DMS 273 (cell line): ENCODE data around the gene C6orf118.
A peak's percentile ranks its signal among the peaks of the same experiment; 100 is the strongest.

Experiments used
- DNase-seq: peaks from one replicate; lab custom pipeline; 2025; ENCODE audit not compliant: unreplicated experiment; lab: John Stamatoyannopoulos, UW

C6orf118 gene

DNA sequence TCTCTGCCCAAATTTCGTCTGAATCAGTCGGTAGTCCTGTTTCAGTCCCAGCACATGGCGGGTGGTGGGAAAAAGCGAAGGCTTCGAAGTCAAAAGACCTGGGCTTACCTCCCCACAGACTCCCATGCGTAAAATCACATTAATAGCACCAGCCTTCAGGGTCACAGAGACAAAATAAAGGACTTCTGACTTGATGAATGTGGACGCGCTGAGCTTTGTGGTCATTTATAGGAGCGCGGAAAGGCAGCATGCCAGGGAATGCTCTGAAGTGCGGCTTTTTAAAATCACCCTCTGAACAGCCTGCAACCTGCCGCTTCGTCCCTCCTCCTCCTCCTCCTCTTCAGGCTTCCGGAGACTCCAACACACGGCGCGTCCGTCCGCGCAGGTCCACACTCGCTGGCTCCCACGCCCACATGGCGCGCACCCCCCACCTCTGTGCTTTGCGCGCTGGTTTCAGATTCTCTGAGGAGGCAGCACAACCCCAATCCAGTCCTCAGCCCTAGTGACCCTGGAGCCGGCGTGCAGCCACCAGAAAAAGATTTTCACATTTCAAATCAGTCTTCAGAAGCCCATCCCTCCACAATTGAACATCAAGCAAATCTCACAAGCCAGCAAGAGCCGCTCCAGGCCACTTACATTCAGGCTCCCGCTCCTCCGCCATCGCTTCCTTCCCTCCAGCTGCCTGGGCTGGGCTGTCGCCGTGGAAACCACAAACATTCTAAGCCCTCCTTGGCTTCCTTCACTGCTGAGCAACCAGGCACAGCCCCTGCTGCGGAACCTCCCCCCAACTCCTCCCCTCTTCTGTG, at the start of gene C6orf118:
Gene C6orf118 (minus strand): TSS at position 680 of the 806 bp plus-strand sequence. CDS start 19 bp downstream, at position 661.
- peak; percentile 72 for DNase-seq

DNA sequence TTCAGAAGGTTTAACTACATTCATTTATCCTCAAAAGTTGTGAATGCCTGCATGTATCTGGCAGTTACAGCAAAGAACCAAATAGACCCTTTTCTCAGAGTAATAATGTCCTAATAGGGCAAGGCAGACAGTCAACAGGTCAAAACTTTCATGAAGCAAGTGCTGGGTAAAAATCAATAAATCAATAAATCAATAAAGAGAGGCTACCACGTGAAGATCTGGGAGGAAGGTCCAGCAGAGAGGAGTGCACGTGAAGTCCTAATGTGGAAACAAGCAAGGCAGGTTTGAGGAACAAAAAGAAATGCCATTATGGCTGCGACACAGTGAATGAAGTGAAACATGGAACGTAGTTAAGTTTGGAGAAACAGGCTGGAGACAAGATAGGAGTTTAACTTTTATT, 36.3 kb upstream of the C6orf118 start:
- no peak for DNase-seq

DNA sequence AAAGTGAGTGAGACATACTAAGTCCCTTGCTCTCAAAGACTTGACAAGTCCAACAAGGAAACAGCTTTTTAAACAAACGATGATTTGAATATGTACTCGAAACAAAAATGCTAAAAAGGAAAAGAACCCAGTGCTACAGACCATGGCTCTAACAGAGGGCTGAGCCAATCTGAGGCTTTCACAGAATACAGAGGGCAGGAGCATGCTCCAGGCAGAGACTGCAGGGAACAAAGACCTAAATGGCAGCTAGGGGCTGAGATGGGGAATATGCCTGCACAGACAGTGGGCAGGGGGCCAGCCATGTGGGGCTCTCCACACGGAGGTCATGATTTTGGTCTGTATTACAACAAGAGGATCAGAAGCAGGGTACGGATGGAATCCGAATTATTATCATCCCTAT, 31.1 kb upstream of the C6orf118 start:
- no peak for DNase-seq

DNA sequence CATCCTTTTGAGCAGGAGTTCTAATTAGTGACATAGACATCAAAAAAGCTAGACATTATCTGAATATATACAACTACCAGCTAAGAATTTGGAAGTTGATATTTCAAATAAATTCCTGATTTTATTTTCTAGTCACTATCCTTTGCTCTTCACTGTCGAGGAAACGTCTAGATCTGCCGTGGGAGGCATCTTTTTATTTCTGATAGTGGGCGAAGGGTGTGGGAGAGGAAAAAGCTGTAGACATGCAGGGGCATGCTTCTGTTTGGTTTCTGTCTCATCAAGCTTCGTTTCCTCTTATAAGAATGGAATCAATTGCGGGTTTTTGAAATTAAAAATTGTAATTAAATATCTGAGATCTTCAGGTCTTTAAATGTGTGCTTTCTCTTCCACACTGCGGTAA, 16.2 kb upstream of the C6orf118 start:
- no peak for DNase-seq

DNA sequence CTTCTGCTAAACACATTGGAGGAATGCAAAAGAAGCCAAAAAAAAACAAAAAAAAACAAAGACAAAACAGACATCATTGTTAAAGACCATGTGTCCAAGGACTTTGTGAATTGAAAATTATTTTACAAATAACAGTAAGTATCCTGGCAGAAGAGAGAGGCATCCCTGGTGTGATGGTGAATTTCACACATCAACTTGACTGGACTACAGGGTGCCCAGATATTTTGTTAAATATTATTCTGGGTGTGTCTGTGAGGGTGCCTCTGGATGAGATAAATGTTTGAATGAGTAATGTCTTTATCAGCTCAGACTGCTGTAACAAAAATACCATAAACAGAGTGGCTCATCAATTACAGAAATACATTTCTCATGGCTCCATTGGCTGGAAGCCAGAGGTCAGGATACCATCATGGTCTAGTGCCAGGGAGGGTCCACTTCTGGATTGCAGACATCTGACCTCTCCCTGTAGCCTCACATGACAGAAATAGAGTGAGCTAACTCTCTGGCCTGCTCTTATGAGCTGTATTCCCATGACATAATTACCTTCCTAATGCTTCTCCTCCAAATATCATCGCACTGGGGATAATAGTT, 12.2 kb upstream of the C6orf118 start:
- DNase-seq = no peak

DNA sequence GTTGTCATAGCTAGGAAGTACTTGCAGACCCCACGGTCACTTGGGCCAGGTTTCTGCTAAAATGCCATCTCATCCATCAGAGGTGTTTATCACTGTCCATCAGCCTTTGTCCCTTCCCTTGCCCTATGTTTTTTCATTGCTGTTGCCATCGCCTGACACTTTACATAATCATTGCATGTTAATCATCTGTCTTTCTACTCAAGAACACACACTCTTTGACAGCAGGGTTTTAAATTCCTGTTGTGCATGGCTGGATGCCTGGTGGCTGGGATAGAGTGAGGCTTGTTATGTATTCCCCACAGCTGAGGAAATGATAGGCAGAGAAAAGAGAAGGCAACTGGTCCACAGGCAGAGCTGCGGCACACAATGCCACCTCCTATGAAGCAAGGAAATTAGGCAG, 11.7 kb upstream of the C6orf118 start:
- no peak for DNase-seq

DNA sequence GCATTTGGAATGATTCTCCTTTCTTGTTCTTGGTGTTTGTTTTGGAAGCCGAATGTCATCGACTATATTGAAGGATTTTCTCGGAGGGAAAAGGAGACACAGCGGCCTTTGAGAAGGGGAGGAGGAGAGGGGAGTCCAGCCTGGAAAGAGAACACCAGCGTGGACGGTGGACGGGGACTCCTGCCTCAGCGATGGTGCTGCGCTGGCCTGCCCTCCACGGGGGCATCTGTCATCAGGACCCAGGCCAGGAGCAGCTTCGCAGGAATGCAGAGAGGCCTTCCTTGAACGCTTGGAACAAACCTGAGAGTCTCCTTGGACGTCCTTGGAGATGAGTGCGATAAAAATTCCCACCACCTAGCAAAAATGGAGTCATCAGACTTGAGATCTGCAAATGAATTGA, 8.3 kb upstream of the C6orf118 start:
- DNase-seq = no peak

DNA sequence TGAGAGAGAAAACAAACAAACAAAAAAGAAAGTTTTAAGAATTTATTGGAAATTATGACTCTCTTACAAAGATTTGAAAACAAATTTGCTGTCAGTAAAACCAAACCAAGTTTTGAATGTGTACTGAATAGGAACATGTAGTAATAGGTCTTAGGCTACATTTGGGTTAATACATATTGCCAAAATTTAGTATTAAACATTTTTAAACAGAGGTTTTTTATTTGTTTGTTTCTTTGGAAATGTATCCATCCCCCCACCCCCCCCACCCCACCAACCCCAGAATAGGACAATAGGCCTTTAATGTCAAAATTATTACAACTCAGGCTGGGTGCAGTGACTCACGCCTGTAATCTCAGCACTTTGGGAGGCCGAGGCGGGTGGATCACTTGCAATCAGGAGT, 2.5 kb downstream of the C6orf118 start:
- DNase-seq = no peak

DNA sequence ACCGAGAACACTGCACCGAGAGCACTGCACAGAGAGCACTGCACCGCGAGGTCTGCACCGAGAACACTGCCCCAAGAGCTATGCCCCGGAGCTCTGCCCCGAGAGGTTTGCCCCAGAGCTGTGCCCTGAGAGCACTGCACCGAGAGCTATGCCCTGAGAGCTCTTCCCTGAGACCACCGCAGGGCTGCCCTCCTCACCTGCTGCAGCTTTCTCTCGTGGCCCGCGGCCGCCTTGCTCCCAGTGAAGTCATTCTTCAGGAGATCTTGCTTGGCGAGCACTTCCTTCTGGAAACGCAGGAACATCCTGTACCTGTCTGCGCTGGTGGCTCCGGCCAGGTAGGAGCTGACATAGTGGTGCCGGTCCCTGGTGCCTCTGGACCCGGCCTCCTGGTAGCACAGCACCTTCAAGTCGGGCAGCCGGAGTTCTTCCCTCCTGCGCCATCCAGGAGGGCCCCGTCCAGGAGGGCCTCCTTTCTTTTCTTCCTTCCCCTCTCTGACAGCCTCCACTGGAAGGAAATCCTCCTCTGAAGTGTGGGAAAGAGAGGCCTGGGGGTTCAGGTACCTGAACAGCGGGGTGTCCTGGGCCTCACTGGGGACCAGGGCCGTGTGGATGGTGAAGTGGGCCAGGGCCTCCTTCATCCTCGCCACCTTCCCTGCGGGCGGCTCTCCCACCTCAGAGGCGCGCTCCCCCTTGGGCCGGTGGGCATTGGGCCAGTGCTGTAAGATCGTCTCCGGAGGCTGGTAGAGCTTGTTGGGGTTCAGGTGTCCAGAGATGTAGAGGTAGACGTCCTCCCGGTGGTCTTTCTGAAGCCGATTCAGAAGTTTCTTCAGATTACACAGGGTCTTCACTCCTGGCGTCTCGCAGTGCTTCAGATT, 7.8 kb downstream of the C6orf118 start:
- DNase-seq = no peak

DNA sequence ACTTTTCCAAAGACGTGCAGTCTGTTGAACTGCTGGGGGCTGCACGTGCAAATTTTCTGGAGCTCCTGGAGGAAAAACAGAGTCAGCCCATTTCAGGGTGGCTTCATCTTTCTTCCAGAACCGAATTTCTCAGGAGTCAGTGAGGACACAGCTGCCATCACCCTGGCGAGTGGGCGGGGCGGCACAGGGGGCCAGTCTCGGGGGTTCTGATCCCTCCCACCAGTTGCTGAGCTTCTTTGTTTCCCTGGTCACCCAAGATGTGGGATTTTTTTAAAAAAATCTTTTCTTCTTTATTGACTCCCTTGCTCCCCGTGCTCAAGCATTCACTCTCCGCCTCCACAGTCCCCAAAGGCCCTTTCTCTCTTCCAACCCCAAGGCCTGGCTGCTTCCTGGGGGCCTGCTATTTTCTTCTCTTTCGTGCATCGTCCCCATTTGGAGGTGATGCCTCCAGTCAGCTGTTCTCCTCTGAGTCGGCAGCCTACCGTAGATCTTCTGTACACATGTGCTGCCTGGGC, 8.9 kb downstream of the C6orf118 start:
- DNase-seq = no peak

DNA sequence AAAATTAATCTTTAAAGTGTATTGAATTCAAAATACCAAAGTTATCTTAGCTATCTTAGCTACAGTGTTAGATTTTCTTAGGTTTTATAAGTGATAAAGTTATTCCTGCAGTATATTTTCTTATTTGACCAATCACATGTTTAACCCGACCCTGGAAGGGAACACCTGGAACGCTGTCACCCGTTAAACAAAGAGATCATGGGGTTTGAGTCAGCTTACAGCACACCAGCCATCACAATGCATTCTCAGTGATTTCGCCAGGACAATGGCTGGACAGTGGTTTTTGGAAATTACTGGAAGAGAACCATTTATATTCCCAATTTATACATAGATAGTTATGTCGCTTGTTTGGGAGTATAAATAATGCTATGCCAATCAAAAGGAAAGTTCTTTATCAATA, 10.5 kb downstream of the C6orf118 start:
- DNase-seq = no peak

DNA sequence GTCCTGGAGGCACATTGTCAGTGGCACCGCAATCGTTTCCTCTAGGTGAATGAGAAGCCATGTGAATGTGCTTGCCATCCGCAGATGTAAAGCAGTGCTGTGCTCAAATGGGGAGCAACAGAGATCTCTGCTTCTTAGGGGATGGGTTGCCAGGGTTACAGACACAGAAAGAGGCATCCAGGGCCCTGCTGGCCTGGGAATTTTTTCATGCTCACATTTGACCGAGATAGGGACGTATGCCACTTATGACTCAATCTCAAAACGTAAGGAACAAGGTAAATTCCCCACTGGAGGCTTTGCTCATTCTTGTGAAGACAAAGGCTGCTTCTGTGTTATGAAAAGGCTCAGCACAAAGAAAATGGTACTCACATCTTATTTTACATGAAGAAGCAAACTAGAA, 11.0 kb downstream of the C6orf118 start:
- DNase-seq = no peak

DNA sequence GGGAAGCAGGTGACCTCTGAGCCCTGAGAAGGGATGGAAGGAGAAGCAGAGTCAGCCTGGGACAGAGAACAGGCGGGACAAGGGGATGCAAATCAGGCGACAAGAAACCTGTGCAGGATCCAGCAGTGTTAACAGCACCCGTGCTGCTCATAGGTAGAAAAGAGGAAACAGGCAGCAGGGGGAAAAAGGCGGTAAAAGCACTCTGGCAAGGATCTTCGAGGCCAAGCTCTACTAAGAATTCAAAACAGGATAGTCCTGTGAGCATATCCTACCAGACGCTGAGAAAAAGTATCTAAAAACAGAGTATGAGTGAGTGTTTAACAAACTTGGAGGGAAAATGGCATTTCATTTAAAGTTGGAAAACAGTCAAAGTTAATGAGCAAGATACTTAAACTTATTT, 16.7 kb downstream of the C6orf118 start:
- DNase-seq = no peak

DNA sequence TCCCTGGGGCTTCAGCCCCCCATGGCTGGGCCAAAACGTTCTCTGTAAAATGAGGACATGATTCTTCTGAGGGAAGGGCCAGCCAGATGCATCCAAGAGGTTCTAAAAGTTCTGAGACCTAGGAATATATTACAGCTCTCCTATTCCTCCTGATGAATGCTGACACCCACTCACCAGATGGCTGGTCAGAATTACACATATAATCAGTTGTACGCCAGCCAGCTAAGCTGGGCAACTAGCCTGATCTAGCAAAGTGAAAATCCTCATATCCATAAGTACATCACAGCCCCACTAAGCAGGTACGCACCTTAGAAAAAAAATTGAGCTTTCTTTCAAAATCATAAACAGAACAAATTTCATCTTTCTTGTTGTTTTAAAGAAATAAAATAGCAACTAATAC, 34.8 kb downstream of the C6orf118 start:
- no peak for DNase-seq

DNA sequence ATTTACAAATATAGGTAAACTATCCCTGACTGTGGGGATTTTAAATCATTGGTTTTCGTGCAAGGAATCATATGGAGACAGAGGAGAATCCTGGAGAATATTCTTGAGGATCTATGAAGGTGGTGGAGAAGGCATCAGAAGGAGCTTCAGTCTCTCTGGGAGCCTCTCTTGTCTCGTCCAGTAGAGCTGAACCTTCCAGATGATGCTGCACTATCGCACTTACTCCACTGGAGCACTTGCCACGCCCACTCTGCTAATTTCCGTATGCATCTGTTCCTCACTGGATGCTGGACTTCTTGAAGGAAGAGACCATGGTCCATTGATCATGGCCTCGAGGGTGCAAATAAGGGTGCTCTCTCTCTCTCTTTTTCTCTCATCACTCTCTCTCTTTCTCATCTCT, 36.8 kb downstream of the C6orf118 start:
- no peak for DNase-seq

DNA sequence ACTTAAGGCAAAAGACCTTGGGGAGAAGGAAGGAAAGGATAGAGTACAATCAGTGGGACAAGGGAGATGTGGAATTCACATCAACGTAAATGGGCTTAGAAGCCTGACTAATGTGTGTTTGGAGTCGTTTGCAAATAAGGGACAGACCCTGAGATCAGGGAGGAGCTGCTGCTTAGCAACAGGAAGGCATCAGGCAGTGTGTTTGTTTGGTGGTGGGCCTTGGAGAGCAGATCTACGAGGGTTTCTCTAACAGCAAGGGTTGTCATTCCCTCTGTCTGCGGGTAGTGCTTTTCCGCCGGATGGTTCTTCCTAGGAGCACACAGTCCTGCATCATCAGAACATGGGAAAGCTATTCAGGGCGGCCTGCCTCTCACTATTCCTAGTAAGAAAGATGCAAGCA, 40.4 kb downstream of the C6orf118 start:
- no peak for DNase-seq

DNA sequence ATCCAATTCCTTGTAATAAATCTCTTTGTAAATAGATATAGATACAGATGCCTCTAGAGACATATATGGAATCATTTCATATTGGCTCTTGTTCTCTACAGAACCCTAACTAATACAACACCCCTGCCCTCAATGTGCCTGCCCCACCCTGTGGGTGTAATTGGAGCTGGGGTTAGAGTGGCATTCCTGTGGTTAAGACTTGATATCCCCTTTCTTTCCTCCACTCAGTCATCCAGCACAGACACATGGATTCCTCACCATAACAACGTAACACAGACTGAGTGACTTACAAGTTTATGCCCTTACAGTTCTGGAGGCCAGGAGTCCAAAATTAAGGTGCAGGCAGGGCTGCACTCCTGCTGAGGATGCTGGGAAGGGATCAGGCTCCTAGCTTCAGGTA, 42.8 kb downstream of the C6orf118 start:
- DNase-seq = no peak

DNA sequence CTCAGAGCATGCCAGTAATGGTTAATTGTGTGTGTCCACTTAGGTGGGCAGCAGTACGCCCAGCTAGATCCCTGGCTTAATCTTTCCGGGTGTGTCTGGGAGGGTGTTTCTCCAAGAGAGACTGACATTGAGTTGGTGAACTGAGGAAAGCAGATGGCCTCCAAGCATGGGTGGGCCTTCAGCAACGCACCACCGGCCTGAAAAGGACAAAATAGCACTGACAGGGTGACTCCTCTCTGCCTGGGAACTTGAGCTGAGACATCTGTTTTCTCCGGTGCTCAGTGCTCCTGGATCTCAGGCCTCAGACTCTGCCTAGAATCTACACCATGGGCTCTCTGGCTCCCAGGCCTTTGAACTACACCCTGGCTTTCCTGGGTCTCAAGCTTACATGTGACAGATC, 43.2 kb downstream of the C6orf118 start:
- DNase-seq = no peak

DNA sequence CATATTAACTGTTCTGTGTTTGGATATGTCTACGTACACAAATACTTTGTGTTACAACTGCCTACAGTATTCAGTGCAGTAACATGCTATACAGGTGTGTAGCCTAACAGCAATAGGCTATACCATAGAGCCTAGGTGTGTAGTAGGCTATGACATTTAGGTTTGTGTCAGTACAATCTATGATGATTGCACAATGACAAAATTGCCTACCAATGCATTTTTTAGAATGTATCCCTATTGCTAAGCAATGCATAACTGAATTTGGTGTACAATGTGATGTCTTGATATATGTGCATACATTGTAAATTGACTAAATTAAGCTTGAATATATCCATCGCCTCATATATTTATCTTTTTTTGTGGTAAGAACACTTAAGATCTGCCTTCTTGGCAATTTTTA, 48.9 kb downstream of the C6orf118 start:
- no peak for DNase-seq

DNA sequence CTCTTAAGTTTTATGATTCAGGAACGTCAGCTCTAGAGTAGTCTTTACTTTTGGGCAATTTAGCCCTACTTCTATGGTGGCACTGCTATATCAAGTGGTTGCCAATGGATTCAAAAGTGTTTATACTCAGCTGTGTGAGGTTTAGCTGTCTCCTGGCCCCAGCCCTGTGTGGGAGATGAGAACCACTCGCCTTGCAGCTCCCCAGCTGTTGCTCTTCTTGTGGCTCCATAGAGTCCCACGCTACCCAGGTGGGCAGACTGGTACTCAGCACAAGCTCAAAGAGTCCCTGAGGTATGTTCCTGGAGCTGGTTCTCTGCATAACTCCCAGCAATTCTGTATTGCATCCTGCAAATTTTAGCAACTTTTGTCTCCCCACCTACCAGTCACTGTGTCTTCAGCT, 59.6 kb downstream of the C6orf118 start:
- DNase-seq = no peak

DNA sequence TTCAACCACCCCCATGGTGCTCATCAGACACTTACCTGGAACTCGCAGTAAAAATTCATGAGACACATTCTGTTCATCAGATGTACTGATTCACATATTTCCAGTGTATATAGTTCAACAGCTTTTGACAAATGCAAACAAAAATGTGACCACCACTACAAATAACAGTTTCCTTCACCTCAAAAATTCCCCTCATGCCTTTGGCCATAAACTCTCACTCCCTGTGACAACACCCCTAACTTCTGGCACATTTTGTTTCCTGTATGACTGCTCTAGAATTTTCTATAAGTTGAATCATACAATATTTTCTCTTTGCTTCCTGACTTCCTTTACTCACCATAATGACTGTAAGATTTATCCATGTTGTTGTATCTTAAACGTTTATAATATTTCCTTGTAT, 63.7 kb downstream of the C6orf118 start:
- DNase-seq = no peak

DNA sequence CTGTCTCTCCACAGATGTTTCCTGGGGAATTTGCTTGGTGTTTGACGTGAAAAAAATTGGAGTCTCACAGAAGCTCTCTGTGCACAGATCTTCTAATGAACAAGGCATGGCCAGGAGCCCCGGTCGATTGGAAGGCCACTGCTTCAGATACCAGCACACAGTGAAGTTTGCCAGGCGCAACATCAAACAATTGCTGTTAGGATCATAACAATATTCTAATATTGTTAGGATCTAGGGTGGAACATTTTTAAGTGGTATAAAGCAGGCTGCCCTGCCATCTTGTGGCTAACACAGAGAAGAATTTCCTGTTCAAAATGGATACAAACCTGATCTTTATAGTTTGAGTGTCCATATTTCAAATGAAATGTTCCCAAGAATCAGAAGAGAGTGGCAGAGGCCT, 64.1 kb downstream of the C6orf118 start:
- no peak for DNase-seq
